CD4-positive, alpha-beta T cell treated with Interleukin-2 at 100 ng/mL for 4 hours (primary cell): ENCODE measurements around the gene BDNF.
"Not testable (repeated sequence)": the region's sequence is repeated elsewhere in the genome, so short reads cannot be mapped to it uniquely, and the experiment has no call there.

Experiments
- DNase-seq: peaks from one replicate; pipeline ENCODE4 v3.0.0-alpha.2; 2020; ENCODE audit warnings: low spot score

Gene BDNF

DNA sequence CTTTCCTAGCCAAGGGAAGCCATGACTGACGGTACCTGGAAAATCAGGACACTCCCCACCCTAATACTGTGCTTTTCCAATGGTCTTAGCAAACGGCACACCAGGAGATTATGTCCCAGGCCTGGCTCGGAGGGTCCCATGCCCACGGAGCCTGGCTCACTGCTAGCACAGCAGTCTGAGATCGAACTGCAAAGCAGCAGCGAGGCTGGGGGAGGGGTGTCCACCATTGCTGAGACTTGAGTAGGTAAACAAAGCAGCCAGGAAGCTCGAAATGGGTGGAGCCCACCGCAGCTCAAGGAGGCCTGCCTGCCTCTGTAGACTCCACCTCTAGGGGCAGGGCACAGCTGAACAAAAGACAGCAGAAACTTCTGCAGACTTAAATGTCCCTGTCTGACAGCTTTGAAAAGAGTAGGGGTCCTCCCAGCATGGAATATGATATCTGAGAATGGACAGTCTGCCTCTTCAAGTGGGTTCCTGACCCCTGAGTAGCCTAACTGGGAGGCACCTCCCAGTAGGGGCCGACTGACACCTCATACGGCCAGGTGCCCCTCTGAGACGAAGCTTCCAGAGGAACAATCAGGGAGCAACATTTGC lies 34.6 kb downstream of the BDNF start:
- DNase-seq, result not testable (repeated sequence)

DNA sequence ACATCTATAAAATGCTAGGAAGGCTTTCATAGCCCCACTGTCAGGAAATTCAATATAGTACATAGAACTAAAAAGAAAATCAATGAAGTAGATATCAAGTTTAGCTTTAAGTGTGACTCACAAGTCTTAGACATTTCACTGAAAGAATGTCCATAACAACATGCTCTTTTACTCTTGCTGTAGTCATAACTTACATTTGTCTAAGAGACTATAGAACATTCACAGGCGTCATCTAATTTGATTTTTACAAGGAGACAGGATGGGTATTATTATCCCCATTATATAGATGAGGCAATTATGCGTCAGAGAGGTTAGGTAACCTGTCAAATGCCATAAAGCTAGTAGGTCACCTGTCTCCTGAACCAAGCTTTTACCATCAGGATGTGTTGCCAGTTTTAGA lies 36.9 kb downstream of the BDNF start:
- no peak for DNase-seq

DNA sequence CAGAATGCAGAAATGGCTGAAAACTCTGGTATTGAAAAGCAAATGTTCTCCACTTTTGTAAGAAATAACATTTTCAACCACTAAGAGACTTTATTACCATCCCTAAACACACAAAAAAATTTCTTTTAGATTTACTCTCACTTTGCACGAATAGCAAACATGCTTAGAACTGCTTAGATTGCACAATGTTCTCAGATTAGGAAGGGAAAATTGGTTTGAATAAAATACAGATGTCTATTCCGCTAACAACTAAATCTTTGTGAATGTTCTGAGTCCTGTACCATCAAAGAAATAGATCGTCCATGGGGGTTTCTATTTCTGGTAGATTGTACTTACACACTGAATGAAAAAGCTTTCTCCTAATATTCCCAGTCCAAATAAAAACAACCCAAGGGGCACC lies 40.1 kb downstream of the BDNF start:
- no peak for DNase-seq

DNA sequence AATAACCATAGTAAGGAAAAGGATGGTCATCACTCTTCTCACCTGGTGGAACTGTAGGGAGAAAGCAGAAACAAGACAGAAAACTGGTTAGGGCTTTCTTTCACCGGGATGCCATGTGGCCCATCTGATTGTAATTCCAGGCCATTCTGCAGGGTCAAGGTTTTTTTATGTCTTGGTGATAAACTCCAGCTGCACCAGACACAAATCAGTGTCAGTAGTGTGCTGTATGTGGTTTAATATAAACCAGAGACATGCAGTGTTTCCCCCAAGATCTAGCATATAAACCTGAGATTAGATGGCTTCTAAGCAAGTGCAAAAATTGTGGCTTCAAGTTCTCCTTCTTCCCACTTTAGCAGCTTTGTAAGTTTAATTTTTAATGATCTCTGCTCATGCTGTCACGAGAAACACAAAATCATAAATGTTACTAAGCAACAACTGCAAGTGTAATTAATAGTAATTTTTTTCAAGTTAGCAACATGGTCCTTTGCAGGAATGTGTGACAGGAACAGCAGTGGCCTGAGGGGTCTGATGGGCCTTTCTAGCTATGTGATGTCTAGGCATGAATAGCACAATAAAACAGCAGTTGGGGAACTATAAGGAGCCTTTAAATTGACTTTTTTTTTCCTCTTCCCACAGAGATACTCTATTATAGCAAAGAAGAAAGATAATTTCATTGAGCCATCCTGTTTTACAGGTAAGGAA lies 41.6 kb downstream of the BDNF start:
- no peak for DNase-seq

DNA sequence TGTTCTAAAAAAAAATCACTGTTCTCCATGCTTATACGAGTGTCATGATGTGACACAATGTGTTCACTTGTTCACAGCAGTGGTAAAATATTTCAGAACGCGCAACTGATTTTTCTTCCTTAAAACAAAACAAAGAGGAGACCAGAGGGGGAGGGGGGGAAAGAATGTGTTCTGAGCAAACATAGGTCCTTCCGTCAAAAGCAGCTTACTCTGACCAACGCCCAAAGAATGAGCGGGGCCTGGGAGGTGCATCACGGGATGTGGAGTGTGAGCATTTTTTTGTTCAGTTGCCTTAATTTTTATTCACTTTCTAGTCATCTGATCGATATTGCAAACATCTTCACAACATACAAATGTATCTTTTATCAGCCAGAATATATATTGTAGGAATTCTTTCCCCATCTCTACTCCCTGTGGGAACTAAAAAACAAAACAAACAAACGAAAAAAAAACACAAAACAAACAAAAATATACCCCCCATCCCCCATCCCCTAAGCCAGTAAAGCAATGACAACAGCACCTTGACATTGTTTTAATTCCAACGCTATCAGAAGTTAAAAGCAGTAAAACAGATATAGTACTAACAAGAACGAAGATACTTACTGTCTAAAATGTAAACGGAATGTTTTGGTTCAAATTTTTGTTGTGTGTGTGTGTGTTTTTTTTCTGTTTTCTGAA lies 43.3 kb downstream of the BDNF start:
- no peak for DNase-seq

DNA sequence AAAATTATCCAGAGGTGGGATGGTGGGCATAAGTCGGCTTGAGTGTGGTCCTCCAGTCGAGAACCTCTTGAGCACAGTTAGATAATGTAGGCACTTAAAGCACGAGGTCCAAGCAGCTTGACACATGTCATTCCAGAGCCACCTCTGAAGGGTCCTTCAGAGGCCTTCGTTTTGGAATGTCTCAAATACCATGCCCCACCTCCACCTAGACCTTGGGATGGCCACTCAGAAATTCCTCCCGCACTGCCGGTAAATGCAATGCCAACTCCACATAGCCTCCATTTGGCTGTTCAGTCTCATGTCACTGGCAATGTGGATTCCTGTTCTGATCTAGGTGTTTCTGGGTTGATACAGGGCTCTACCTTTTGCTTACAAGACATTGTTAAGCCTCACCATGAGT lies 43.9 kb downstream of the BDNF start:
- DNase-seq, result no peak

DNA sequence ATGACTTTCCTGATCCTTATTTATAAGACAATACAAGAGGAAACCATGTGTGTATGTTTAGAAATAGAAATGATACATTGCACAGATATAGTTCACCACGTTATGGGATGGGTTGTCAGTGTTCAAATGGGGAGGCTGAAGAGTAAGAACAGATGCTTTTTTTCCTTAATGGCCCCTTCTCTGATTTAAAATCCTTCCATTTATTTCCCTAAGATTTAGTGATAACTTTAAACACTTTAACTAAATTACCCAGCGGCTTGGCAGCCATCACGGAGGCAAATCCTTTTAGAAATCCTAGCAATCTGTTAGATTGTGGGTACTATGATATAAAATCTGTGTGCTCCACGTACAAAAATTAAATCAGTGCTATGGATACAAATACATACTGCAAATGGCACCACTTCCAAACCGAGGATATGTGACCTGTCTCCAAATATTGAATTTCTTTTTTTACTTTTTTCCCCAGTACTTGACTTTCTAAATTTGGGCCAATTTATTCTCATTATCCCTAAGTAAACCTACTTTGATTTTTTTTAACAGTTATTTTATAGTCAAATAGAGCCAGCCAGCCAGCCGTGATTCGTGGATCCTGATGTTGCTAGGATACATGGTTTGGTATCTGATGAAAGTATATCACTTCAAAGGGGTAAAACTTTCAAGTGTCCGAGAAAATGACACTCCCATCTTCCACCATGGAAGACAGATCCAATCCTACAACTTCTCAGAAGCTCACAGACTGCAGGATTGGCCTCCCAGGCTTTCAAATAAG lies 46.1 kb downstream of the BDNF start:
- DNase-seq, result no peak

DNA sequence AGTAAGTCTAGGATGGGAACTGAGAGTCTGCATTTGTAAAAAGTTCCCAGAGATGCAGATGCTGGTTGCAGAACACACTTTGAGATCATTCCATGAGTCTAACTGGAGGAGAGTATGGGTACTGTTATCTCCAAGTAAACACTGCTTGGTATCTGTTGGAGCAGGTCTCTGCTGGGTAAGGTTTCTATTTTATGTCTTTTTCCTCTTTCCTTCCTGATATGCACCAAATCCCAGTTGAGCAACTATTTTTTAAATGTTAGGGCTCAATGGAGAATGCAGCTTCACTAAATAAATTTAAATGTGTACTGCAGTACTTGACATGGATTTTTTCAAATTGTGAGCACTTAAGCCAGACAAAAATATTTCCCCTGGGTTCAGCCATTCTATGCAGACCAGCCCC lies 48.5 kb downstream of the BDNF start:
- DNase-seq, result no peak

DNA sequence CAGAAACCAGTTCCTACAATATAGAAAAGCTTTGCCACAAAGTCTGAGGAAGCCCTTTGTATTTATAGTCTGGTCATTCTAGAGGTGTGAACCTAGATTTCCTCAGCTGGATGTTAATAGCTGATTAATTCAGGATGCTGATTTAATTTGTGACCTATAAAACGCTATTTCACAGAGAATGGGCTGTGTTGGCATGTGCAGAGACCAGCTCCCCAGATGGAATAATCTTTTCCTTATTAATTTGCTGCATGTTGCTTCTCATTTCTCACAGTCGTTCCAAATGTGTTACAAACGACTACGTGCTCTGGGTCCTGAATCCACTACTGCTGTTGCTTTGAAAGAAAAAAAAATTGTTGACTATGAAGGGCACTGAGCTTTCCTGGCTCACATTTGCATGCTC lies 49.3 kb downstream of the BDNF start:
- no peak for DNase-seq

DNA sequence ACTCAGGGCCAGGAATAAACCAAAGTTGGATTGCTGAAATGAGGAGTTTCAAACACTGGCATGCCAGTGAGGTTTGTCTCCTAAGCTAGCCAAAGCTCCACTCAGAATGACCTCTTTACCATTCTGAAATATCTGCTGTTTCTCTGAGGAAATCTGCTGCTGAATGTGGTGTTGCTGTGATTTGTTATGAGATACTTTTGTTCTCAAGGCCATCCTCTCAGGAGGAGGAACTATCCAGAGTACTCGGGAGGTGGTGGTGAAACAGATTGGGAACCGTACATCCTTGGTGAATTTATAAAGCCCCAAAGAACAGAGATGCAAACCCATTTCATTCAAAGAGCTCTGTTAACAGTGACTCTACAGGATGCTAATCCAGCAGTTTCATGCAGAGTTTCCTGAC lies 50.5 kb downstream of the BDNF start:
- no peak for DNase-seq

DNA sequence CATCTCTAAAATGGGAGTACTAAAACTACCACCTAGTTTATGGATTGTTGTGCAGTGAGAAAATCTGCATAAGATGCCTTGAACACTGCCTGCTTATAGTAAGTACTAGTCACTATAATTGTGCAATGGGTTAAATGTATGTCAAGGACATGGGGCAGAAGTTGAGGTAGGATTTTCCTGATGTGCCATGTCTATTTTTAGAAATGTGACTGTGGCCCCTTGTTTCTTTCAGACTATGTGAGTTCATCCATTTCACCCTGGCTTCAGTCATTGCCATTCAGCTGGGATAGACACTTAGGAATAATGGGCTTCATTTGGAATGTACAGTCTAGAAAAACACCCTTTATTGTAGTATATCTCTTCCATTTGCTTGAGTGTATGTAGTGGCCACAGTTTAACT lies 51.4 kb downstream of the BDNF start:
- no peak for DNase-seq

DNA sequence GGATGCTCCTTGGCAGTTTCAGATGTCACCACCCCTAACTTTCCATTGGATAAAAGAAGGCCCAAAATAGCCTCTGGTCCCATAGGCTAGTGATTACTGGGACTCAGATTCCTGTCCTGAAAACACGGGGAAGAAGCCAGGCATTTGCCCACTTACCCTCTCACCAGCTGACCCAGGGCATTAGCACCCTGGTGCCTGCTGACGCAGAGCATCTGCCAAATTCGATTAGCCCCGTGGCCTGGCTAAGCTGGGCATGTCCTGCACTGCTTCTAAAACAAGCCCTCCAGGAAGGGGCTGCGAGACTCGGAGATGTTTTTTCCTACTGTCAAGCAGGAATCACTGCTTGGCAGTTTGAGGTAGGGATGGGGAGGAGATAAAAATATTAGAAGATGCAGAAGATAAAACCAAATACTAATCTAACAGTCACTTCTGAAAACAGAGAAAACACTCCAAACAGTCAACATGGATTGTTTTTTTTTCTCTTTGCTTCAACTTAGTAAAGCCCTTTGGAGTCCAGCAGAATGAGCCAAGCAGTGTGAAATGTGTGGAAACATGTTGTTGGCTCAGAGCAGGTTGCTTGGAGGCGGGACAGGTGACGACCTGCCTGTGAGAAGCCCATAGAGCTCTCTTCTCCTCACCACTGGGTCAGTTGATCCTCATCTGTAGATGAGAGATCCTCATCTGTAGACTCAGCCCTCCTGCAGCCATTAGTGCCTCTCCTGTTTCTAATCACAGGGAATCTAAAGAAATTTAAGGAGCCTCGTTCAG lies 54.0 kb downstream of the BDNF start:
- DNase-seq, result no peak

DNA sequence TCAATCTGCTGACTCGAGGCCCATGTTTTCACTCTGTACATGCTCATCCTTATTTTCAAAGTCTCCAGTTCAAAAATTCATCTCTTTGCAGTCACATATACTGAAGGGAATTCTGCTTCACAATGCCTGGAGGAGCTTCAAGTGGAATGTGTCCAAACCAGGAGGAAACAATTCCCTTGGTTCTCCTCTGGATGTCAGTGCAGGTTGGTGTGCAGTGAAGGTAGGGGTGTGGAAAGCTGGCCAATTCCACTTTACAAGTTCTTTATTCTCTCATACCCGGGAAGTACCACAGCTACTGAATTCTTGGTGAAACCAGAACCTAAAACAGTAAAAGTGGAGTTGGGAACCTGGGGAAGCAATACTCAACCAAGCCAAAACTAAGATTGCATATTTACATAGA lies 57.3 kb downstream of the BDNF start:
- DNase-seq, result no peak

DNA sequence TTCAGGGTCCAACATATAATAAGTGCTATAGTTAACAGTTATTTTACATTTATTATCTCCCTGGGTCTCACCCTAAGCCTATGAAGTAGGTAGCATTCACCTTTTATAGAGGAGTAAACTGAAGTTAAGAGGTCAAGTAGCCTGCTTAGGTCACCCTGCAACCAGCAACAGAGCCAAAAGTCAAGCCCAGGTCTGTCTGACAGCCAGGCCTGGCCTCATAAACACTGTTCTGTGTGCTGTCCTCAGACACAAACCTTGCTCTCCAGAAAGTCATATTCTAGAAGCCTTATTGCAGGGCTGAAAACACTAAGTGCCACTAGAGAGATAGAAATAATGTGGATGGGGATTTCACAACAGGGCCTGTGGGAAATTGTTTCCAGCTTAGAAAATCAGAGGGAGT lies 59.3 kb downstream of the BDNF start:
- no peak for DNase-seq

DNA sequence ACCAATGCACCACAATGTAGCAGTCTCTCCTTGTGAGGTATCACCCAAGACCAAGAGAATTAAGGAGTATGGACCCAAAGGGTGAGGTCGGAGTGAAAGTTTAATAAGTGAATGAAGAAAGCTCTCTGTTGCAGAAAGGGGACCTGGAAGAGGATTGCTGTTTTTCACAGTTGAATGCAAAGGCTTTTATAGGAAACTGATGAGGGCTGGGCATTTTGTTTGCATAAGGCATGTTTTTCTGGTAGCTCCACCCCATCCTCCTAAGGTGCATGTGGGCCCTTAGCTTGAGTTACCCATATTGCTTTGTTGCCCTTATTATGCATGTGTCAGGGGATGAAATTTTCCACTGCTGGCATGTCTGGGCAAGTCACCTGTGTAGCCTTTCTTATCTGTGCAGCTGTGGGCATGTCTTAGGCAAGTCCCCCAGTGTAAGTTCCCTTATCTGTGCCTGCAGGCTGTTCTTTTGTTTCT lies 64.7 kb downstream of the BDNF start:
- no peak for DNase-seq

DNA sequence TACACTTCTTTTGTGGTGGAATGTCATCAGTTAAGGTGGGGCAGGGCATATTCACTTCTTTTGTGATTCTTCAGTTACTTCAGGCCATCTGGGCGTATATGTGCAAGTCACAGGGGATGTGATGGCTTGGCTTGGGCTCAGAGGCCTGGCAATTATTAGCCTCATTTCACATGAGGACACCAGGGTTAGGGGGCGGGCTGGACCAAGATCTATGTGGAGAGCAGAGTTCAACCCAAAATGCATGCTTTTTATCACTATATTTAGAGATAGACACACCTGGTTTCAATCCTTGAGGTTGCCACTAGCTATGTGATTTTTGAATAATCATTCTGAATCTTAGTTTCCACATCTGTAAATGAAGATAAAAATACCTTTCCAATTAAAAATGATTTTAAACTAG lies 65.5 kb downstream of the BDNF start:
- DNase-seq, result not testable (repeated sequence)

DNA sequence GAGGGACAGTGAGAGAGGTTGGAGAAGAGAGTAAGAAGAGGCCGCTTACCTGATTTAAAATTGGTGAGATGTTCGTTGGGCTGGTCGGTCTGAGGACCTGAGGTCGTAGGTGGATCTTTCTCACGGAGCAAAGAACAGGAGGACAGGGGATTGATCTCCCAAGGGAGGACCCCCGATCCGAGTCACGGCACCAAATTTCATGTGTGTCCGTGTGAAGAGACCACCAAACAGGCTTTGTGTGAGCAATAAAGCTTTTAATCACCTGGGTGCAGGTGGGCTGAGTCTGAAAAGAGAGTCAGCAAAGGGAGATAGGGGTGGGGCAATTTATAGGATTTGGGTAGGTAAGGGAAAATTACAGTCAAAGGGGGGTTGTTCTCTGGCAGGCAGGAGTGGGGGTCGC lies 66.0 kb downstream of the BDNF start:
- not testable (repeated sequence) for DNase-seq

DNA sequence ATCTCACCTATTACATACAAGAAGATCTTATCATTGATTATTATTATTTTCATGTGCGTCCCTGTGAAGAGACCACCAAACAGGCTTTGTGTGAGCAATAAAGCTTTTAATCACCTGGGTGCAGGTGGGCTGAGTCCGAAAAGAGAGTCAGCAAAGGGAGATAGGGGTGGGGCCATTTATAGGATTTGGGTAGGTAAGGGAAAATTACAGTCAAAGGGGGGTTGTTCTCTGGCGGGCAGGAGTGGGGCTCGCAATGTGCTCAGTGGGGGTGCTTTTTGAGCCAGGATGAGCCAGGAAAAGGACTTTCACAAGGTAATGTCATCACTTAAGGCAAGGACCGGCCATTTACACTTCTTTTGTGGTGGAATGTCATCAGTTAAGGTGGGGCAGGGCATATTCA lies 71.2 kb downstream of the BDNF start:
- DNase-seq, result not testable (repeated sequence)

DNA sequence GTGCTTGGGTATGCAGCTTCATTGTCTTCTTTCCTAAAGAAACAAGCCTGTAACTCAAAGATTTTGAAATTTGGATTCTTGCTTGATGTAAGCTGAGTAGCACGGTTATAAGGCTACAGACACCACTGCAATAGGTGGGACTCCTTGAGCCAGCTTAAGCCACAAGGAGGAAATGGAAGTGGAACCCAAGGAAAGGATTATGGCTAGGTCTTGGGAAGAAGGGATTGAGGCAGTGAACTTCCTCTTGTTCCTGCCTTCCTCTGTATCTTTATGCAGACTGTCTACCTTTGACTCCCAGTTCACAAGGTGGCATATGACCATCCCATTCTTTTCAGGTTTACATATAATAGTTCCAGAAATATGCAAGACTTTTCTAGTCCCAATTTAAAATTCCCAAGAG lies 72.3 kb downstream of the BDNF start:
- DNase-seq, result no peak

DNA sequence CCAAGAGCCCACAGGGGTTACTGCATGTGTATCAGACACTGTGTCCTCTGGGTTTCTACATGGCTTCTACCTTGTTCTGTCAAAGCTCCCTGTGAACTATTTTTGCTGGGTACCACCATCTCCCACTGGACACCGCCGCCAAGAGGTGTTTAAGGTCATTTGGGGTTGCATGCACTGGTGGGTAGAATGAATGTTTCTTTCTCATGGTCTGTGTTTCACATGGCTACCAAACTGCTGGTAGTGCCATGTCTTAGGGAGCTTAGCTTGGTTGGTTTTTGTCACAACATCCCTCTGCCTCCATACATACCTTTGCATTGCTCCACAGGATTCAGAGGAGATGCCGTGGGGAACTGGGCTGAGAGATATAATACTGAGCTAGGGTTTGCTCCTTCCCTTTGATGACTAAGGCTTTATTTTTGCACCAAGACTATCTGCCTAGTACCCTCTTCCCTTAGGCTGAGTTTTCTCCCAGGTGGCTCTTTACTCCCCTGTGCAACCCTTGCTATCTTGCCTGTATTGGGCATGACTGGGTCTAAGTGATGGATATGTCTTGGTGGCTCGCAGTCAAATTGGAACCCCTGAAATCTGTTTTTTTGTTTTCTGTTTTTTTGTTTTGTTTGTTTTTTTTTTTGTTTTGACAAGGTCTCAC lies 73.2 kb downstream of the BDNF start:
- DNase-seq, result no peak

DNA sequence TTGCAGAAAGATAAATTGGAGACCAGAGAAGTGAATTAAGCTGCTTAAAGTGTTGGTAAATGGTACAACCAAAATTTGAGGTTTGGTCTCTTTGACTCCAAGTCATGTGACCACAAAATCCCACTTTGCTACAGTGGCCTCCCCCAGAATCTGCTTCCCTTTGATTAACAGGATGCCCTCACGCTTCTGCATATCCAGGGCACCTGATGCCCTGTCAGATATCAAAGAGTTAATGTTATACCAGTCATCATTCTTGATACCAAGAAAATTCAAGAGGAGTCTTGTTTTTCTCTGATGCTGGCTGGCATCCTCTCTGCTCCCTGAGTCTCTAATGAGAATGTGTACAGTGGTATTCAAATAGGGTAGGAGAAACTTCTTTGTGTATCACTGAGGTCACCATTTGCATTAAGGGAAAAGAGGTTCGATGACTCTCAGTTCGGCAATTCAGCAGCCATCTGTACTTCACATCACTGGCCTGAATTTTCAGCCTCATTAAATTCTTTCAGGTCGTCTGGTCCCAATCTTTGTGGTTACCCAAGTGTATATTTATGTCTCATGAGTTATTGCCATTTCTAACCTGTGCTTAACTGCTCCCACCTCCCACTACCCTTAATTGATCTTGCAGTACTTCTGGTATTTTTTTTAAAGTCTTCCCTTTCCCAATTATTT lies 73.9 kb downstream of the BDNF start:
- DNase-seq, result no peak
